GM18517 (cell line): ENCODE data around the gene ZNF771.

ENCODE experiments used
- ATAC-seq: cut with Tn5 transposase; IDR thresholded peaks from one replicate; pipeline ENCODE4 v1.9.1; 2021; ENCODE audit warnings: mild to moderate bottlenecking, moderate library complexity; ENCODE audit not compliant: unreplicated experiment

The ZNF771 gene

GRCh38 chr16:30397776-30398660 lies 9.4 kb upstream of the ZNF771 start:
- no peak for ATAC-seq

DNA sequence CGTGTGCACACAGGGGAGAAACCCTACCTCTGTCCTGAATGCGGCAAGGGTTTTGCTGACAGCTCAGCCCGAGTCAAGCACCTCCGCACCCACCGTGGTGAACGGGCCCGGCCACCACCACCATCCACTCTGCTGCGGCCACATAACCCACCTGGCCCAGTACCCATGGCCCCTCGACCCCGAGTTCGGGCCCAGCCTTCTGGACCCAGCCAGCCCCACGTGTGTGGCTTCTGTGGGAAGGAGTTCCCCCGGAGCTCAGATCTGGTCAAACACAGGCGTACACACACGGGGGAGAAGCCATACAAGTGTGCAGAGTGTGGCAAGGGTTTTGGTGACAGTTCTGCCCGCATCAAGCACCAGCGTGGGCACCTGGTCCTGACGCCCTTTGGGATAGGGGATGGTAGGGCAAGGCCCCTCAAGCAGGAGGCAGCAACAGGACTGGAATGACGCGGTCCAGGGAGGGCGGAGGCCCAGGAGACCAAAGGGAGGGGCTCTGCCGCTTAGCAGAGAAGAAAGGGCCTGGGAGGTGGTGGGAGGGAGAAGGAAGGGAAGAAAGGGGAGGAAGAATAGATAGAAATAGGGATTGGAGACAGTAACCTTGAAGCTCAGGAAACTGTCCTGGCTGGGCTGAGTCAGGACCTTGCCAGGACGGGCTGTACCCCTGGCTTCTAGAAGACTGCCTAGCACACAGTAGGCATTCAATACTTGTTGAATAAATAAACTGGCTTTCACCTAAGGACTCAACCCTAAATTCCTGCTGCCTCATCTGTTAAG lies 8.6 kb upstream of the ZNF771 start:
- ATAC-seq = no peak

DNA sequence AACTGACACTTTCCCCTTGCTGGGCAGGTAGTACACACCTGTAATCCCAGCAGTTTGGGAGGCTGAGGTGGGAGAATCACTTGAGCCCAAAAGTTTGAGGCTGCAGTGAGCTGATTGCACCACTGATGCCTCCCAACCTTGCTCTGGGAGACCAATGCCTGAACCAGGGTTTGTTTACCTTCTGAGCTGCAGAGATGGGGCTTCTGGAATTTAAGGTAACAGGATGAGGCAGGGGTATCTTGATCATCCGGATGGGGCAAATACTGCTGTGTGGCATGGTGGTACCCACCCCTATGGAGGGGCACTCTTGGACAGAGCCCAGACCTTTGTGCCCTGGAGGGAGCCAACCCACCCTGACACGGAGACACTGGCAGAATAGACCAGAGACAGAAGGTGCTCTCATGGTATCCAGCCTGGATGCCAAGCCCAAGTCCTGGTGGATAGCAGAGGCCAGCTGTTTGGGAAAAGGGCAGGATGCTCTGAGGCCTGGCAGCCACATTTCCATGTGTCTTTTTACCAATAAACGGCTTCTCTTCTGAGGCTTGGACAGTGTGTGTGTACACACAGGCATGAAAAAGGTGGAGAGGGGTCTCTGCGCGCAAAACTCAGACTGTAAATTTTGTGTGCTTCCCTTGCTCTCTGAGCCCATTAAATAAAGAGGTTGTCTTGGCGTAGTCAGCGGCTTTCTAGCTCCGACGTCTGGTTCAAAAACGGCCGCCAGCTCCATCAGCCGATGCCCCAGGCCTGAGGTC lies 7.8 kb upstream of the ZNF771 start:
- no peak for ATAC-seq

- ATAC-seq = no peak
Measured at GRCh38 chr16:30401768-30402425, 5.5 kb upstream of the ZNF771 start.

DNA sequence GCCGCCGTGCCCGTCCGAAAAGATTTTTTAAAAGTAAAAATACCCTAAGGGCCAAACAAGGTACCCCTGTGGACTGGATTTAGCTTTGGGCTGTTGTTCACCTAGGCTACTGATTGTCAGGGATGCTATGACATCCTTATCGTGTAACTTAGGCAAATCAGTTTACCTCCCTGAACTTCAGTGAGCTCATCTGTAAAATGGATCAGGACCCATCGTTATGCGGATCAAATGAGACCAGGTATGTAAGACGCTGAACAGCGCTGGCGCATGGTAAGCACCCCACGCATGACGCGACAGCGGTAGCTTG lies 658 bp upstream of the ZNF771 start:
- ATAC-seq = peak; percentile 20

GRCh38 chr16:30407804-30408534 lies 563 bp downstream of the ZNF771 start:
- no peak for ATAC-seq

GRCh38 chr16:30409125-30410060 lies 2.0 kb downstream of the ZNF771 start:
- ATAC-seq = no peak

DNA sequence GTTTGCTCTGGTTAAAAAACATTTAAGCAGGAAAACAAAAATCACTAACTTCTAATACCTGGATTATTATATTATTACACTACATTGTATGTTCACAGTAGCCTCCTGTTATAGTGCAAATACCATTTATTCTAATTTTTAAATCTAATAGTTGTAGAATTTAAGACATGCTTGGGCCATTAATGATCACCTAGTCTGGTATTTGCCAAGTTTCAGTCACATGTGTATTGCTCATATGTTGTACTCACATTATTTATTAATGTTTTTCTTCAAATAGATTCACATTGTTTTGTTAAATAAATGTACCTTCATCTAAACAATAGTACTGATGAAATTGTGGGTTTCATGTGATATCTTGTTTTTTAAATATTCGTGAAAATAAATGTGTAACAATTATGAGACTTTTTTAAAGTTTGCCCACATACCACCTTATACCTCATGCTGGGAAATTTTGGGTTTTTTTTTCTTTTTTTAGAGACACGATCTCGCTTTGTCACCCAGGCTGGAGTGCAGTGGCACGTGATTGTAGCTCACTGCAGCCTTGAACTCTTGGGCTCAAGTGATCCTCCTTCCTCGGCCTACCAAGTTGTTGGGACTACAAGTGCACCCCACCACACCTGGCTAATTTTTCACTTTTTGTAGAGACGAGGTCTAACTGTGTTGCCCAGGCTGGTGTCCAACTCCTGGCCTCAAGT lies 5.9 kb downstream of the ZNF771 start:
- no peak for ATAC-seq

DNA sequence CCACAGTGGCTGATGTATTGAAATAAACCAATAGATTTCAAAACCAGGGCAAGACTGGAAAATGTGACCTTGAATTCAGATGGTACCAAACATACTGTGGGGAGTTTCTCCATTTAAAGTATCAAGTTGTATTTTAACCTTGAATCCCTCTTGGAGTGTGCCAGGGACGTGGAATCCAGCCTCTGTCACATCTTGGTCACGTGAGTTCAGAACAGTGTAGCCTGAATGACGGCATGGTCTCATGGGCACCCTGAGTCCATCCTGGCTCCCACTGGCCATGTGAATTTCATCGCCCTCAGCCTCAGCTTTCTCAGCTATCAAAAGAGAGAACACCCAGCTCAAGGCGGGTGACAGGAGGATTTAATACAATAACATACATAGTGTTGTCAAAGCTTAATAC lies 6.8 kb downstream of the ZNF771 start:
- ATAC-seq = no peak

DNA sequence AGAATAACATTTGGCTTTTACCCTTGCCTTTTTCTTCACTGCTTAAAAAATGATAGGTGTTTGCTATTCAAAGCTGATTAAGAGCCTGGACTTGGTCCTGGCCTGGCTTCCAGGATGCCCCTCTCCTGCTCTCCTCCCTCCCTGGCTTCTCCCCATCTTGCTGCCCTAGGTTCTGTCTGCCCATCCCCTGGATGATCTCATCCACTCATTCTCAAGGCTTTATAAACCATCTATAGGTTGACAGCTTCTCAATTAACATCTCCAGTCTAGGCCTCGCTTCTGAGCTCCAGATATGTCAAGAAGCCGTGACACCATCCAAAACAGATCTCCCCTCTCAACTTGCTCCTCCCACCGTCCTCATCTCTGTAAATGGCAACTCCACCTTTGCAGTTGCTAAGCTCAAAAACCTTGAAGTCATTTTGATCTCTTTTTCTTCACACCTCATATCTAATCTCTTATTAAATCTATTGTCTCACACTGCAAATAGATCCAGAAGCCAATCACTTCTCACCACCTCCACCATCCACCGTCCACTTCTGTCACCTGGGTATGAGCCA lies 8.7 kb downstream of the ZNF771 start:
- ATAC-seq = no peak

DNA sequence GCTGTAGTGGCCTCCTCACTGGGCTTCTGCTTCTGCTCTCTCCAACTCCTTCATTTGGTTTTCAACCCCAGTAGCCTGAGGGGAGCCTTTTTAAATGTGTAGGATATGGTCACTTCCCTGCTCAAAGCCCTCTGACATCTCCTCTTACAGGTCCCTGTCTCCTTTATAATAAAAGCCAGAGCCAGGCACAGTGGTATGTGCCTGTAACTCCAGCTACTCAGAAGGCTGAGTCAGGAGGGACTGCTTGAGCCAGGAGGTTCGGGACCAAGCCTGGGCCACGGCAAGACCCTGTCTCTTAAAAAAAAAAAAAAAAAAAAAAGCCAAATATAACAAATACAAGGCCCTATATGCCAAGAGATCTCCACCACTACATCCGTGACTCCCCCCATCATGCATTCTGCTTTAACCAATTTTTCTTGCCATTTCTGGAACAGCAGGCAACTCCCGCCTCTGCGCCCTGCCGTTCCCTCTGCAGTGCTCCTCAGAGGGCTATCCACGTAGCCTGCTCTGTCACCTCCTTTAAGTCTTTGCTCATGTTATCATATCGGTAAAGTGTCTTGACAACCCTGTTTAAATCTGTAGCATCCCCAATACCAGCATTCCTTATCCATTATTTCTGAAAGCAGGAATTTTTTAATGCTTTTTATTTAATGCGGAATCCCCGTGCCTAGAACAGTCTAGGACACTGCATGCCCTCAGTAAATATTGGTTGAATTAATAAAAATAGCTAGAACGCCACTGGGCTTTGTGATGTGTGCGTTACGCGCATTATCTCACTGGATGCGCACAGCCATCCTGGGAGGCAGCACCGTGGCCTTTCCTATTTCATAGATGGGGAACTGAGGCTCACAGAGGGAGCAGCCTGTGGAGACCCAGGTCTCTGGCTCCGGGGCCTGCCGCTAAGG lies 9.5 kb downstream of the ZNF771 start:
- no peak for ATAC-seq

GRCh38 chr16:30417529-30418349 lies 10.3 kb downstream of the ZNF771 start:
- peak; percentile 70 for ATAC-seq

- ATAC-seq = no peak
Measured at GRCh38 chr16:30418350-30419181, 11.2 kb downstream of the ZNF771 start.

DNA sequence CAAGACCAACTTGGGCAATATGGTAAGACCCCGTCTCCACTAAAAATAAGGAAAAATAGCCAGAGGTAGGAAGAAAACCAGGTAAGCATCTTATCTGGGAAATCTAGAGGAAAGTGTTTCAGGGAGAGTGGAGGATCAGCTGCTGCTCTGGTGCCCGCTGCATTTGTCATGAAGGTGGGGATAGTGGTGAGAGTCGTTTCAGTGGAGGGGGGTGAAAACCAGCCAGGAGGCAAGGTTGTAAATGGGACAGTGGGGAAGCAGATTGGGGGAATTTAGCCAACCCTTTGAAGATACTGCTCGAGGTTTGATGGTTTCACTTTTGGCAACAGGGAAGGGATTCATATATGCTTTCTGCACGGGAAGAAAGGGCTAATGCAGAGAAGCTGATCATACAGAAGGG lies 13.6 kb downstream of the ZNF771 start:
- no peak for ATAC-seq

DNA sequence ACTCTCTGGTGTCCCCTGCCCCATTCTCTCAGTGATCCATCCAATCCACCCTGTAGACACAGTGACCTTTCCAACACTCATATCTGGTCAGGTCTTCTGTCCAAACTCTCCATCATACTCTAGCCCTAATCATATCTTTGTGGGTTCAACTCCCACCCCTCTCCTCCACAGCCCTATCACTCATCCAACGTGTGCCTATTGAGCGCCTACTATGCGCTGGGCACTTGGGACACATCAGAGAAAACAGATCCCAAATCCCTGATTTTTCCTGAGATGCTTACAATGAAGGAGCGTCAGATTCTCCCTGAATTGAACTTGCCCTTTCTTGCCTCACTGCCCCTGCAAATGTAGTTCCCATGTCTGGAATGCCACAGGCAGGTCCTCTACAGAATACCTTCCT lies 20.6 kb downstream of the ZNF771 start:
- ATAC-seq = no peak

DNA sequence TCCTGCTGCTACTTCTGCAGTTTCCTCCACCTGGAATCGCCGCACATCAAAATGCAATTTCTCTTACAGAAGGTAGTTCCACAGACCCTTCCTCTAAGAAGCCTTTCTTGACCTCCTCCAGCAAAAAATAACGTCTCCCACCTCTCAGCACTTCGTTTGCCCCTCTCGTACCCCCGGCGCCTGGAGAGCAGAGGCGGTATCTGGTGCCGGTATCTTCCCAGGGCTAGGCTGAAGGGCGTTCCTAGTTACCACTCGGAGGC lies 21.9 kb downstream of the ZNF771 start:
- ATAC-seq = no peak
